ENCODE data around the gene PTPRJ. TPM values are rescaled to one million over a fixed set of nuclear protein-coding genes. Genes with fewer than 3 reads are reported as not detected.

Gene PTPRJ
- total and polyA plus RNA-seq, 2 of the 13 experiments (the other 11 are each of a cell fraction or from before 2014, with no cell fraction given): 1.0 to 1.2 TPM

DNA sequence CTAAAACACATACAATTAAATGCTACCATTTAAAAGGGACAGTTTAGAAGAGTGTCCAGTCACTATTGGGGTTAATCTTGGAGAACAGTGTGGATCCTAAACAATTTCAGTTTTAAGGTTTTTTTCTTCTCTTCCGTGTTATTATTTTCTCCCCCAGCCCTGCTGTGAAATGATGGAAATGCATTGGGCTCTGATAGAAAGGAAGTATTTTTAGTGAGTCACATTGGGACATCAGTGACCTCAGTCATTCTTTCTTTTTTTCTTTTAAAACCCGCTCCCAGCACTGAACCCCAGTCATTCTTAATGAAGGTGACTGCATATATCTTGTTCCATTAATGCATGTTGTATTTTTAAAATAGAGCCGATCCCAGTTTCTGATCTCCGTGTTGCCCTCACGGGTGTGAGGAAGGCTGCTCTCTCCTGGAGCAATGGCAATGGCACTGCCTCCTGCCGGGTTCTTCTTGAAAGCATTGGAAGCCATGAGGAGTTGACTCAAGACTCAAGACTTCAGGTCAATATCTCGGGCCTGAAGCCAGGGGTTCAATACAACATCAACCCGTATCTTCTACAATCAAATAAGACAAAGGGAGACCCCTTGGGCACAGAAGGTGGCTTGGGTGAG lies 143.0 kb downstream of the PTPRJ start:
- no peak overlapping the region for H3K9ac ChIP-seq (ENCODE audit: insufficient read depth, low read depth, low read length)
- no peak overlapping the region for H3K27ac ChIP-seq (ENCODE audit: extremely low read length, insufficient read depth, low read length)
- H2AFZ ChIP-seq (ENCODE audit: low read length): no peak overlapping the region
- ATAC-seq (no peak), DNase-seq (ENCODE audit: low spot score) (no peak), FAIRE-seq (no peak)
- no peaks in the 10 kb centered on the region for H3K9me3 ChIP-seq (ENCODE audit: low read length)
- H3K27me3 ChIP-seq (ENCODE audit: control insufficient read depth in 1 of 2, insufficient read depth in 2 of 2, low read length in 2 of 2): no peaks in the 10 kb centered on the region
- H4K20me1 ChIP-seq (ENCODE audit: insufficient read depth, low read length): no peaks in the 10 kb centered on the region
- no TSS peak for BruUV-seq (replicated peaks)
- CTCF ChIA-PET (ENCODE audit: low intra/inter-chr PET ratio, low total read pairs): no interaction called here
- no peaks in the 10 kb centered on the region for H3K4me1 ChIP-seq (ENCODE audit: insufficient read depth, low read length)
- in situ Hi-C loops (cut with HindIII; ENCODE audit: extremely low pct_ligation_motif_present, low pct_unique_long_range_greater_than_20kb) (no loop called here), intact Hi-C loops (cut with micrococcal nuclease; ENCODE audit: unreplicated experiment) (no loop called here)
- H3K4me3 ChIP-seq (replicated peaks in 1 of 3; ENCODE audit: insufficient read depth in 1 of 3, low read depth in 2 of 3, low read length in 3 of 3): no peak overlapping the region
- WGBS (ENCODE audit: low lambda C conversion rate): 85% methylated on average over 7 of the region's 8 CpGs
- TF ChIP-seq U2AF2 (IDR thresholded peaks at IDR 0.05; ENCODE audit: low read depth, low read length): no peak
- no peak for TF ChIP-seq TP53 (CRISPR knock-in tag; conservative IDR thresholded peaks at IDR 0.05)
- no peak for TF ChIP-seq ZNF569 (CRISPR knock-in tag; IDR thresholded peaks at IDR 0.05; ENCODE audit: borderline replicate concordance)
- TF ChIP-seq MBNL3 (CRISPR knock-in tag; conservative IDR thresholded peaks at IDR 0.05): no peak
- no peak for TF ChIP-seq KMT2A (CRISPR knock-in tag; IDR thresholded peaks at IDR 0.05)
- TF ChIP-seq CENPT (CRISPR knock-in tag; IDR thresholded peaks at IDR 0.05; ENCODE audit: low read depth): no peak
- no peak for TF ChIP-seq ZNF549 (CRISPR knock-in tag; IDR thresholded peaks at IDR 0.05)
- TF ChIP-seq HNRNPL (IDR thresholded peaks at IDR 0.05; ENCODE audit: low read depth, low read length): no peak
- no peak for TF ChIP-seq NCOA5 (CRISPR knock-in tag; IDR thresholded peaks at IDR 0.05)
- no peak for TF ChIP-seq SOX6 (IDR thresholded peaks at IDR 0.05)
- TF ChIP-seq SOX6 (CRISPR knock-in tag; IDR thresholded peaks at IDR 0.05): no peak
- TF ChIP-seq, protein P1, sequence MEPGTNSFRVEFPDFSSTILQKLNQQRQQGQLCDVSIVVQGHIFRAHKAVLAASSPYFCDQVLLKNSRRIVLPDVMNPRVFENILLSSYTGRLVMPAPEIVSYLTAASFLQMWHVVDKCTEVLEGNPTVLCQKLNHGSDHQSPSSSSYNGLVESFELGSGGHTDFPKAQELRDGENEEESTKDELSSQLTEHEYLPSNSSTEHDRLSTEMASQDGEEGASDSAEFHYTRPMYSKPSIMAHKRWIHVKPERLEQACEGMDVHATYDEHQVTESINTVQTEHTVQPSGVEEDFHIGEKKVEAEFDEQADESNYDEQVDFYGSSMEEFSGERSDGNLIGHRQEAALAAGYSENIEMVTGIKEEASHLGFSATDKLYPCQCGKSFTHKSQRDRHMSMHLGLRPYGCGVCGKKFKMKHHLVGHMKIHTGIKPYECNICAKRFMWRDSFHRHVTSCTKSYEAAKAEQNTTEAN (CRISPR knock-in tag; conservative IDR thresholded peaks at IDR 0.05): no peak
- no peak for TF ChIP-seq BRCA1 (CRISPR knock-in tag; IDR thresholded peaks at IDR 0.05)
- TF ChIP-seq KDM5A (IDR thresholded peaks at IDR 0.05; ENCODE audit: borderline replicate concordance, low read length): no peak
- no peak for TF ChIP-seq SRF (IDR thresholded peaks at IDR 0.05; ENCODE audit: low read depth, low read length)
- no peak for TF ChIP-seq ZSCAN12 (CRISPR knock-in tag; IDR thresholded peaks at IDR 0.05)
- TF ChIP-seq MIER2 (CRISPR knock-in tag; IDR thresholded peaks at IDR 0.05): no peak
- no peak overlapping the region for H3K4me2 ChIP-seq (ENCODE audit: low read depth, low read length)
- no peaks in the 10 kb centered on the region for H3K36me3 ChIP-seq (replicated peaks in 1 of 2; ENCODE audit: control insufficient read depth in 1 of 2, insufficient read depth in 2 of 2, low read length in 2 of 2)
- no peaks in the 10 kb centered on the region for H3K79me2 ChIP-seq (ENCODE audit: insufficient read depth, low read length)
- POLR2A ChIA-PET: no interaction called here
